Stromal cell of bone marrow (primary cell): ENCODE data around the gene AGR3.
"Not testable (repeated sequence)": the region's sequence is repeated elsewhere in the genome, so short reads cannot be mapped to it uniquely, and the experiment has no call there.

ENCODE experiments used
- DNase-seq: peaks from one replicate; pipeline ENCODE4 v3.0.0-alpha.2; 2012; ENCODE audit warnings: low read depth

Gene AGR3

GRCh38 chr7:16891338-16891737 lies 9.6 kb upstream of the AGR3 start:
- DNase-seq = peak; percentile 45

- no peak for DNase-seq
Observed at GRCh38 chr7:16889851-16890415, 8.2 kb upstream of the AGR3 start.

GRCh38 chr7:16889305-16889704 lies 7.5 kb upstream of the AGR3 start:
- DNase-seq = no peak

- DNase-seq = no peak
Observed at GRCh38 chr7:16883918-16884317, 2.1 kb upstream of the AGR3 start.

- DNase-seq = no peak
Observed at GRCh38 chr7:16880554-16880953, 1.2 kb downstream of the AGR3 start.

GRCh38 chr7:16879181-16879580 lies 2.6 kb downstream of the AGR3 start:
- DNase-seq = no peak

GRCh38 chr7:16875861-16876260 lies 5.9 kb downstream of the AGR3 start:
- DNase-seq = no peak

GRCh38 chr7:16874066-16874465 lies 7.7 kb downstream of the AGR3 start:
- no peak for DNase-seq

- DNase-seq = no peak
Observed at GRCh38 chr7:16867328-16867727, 14.5 kb downstream of the AGR3 start.

- DNase-seq = not testable (repeated sequence)
Observed at GRCh38 chr7:16853189-16853588, 28.6 kb downstream of the AGR3 start.

GRCh38 chr7:16851829-16852228 lies 30.0 kb downstream of the AGR3 start:
- no peak for DNase-seq

GRCh38 chr7:16850614-16851466 lies 30.9 kb downstream of the AGR3 start:
- no peak for DNase-seq

GRCh38 chr7:16849296-16850148 lies 32.3 kb downstream of the AGR3 start:
- DNase-seq = no peak

GRCh38 chr7:16847381-16847860 lies 34.4 kb downstream of the AGR3 start:
- DNase-seq = no peak

GRCh38 chr7:16846601-16847165 lies 35.1 kb downstream of the AGR3 start:
- no peak for DNase-seq

- DNase-seq = no peak
Observed at GRCh38 chr7:16845746-16846145, 36.0 kb downstream of the AGR3 start.

- no peak for DNase-seq
Observed at GRCh38 chr7:16841681-16842080, 40.1 kb downstream of the AGR3 start.

GRCh38 chr7:16840094-16840493 lies 41.7 kb downstream of the AGR3 start:
- no peak for DNase-seq

- DNase-seq = no peak
Observed at GRCh38 chr7:16839646-16840045, 42.1 kb downstream of the AGR3 start.

- no peak for DNase-seq
Observed at GRCh38 chr7:16838891-16839290, 42.9 kb downstream of the AGR3 start.

- DNase-seq = no peak
Observed at GRCh38 chr7:16838386-16838785, 43.4 kb downstream of the AGR3 start.

- DNase-seq = no peak
Observed at GRCh38 chr7:16836481-16836880, 45.3 kb downstream of the AGR3 start.
